ENCODE measurements around the gene PTEN. TPM values are rescaled to one million over a fixed set of nuclear protein-coding genes. Genes with fewer than 3 reads are reported as not detected.
"Not testable (repeated sequence)": the region's sequence is repeated elsewhere in the genome, so short reads cannot be mapped to it uniquely, and the experiment has no call there.

The PTEN gene
- total RNA-seq, 2 donors from 2014 or later: 36.6 to 54.3 TPM

DNA sequence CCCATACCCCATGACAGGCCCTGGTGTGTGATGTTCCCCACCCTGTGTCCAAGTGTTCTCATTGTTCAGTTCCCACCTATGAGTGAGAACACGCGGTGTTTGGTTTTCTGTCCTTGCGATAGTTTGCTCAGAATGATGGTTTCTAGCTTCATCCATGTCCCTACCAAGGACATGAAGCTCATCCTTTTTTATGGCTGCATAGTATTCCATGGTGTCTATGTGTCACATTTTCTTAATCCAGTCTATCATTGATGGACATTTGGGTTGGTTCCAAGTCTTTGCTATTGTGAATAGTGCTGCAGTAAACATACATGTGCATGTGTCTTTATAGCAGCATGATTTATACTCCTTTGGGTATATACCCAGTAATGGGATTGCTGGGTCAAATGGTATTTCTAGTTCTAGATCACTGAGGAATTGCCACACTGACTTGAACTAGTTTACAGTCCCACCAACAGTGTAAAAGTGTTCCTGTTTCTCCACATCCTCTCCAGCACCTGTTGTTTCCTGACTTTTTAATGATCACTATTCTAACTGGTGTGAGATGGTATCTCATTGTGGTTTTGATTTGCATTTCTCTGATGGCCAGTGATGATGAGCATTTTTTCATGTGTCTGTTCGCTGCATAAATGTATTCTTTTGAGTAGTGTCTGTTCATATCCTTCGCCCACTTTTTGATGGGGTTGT is 18.1 kb downstream of the PTEN start:
- not testable (repeated sequence) for H3K27ac Mint-ChIP-seq; ATAC-seq; H3K9me3 Mint-ChIP-seq; DNase-seq (ENCODE audit: low spot score in 2 of 2)
- H3K36me3 Mint-ChIP-seq: peaks cover 5 to 42% of the 10 kb centered on the region in 2 donors

DNA sequence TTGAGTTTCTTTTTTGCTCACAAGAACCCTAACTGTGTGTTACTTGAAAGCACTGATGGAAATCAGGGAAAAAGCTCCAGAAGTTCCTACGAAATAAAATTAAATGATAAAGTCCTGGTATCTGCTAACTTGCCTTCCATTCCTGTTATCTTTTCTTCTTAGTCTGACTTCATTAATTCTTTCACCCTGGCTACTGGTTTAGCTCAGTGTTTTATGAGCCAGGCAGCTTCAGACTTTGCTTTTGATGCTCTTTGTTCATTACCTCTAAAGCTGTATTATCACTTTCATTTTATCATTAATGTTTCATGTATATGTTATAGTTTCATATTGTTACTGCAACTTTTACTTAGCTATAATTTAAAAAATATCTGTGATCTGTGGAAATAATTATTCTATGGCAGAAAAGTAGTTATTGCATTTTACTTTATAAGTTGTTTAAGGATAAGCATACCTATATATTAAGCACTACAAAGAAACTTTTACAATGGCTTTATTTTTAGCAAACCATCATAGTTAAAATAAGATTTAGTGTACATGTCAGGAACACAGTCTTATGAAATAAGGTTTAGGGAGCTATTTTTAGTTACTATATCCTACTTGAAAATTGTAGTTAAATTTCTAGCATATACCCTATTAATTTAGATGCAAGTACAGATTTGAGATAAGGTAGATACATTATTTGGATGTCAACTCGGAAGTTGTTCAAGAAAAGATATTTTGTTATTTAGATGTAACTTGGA is 19.3 kb downstream of the PTEN start:
- ATAC-seq (no peak), DNase-seq (ENCODE audit: low spot score in 2 of 2) (no peak)
- no peak overlapping the region for H3K27ac Mint-ChIP-seq
- H3K9me3 Mint-ChIP-seq: peaks cover 9 to 12% of the 10 kb centered on the region in 2 donors
- peaks cover 13 to 54% of the 10 kb centered on the region in 2 donors for H3K36me3 Mint-ChIP-seq

DNA sequence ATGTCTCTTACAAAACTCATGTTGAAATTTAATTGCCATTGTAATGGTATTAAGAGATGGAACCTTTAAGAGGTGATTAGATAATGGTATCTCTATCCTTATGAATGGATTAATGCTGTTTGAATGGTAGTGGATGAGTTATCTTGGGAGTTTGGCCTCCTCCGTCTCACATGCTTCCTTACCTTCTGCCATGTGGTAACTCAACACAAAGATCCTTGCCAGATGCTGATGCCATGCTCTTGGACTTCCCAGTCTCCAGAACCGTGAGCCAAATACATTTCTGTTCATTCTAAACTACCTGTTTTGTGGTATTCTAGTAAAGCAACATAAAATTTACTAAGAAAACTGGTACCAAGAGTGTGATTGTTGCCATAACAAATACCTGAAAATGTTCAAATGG is 23.2 kb downstream of the PTEN start:
- Mint-ChIP-seq H3K36me3 (peaks cover 13 to 28% of the 10 kb centered on the region in 2 donors), H3K27ac (no peak overlapping the region), H3K9me3 (peaks cover 9 to 12% of the 10 kb centered on the region in 2 donors)
- DNase-seq (ENCODE audit: low spot score in 2 of 2) (no peak), ATAC-seq (no peak)

DNA sequence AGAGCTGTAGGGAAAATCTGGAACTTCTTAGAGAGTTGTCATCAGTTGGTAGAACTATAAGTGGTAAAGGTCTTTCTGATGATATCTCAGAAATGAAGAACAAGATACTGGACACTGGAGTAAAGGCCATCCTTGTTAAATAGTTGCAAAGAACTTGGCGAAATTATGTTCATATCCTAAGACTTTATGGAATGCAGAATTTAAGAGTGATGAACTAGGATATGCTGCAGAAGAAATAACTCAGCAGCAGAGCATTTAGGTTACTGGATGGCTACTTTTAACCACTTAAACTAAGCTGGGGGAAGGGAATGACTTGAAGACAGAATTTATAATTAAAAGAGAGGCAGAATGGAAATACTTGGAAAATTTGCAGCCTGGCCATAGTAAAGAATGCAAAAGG is 23.7 kb downstream of the PTEN start:
- no peak overlapping the region for H3K27ac Mint-ChIP-seq
- ATAC-seq (no peak), DNase-seq (ENCODE audit: low spot score in 2 of 2) (no peak)
- H3K36me3 Mint-ChIP-seq: peaks cover 13 to 23% of the 10 kb centered on the region in 2 donors
- peaks cover 9 to 12% of the 10 kb centered on the region in 2 donors for H3K9me3 Mint-ChIP-seq

DNA sequence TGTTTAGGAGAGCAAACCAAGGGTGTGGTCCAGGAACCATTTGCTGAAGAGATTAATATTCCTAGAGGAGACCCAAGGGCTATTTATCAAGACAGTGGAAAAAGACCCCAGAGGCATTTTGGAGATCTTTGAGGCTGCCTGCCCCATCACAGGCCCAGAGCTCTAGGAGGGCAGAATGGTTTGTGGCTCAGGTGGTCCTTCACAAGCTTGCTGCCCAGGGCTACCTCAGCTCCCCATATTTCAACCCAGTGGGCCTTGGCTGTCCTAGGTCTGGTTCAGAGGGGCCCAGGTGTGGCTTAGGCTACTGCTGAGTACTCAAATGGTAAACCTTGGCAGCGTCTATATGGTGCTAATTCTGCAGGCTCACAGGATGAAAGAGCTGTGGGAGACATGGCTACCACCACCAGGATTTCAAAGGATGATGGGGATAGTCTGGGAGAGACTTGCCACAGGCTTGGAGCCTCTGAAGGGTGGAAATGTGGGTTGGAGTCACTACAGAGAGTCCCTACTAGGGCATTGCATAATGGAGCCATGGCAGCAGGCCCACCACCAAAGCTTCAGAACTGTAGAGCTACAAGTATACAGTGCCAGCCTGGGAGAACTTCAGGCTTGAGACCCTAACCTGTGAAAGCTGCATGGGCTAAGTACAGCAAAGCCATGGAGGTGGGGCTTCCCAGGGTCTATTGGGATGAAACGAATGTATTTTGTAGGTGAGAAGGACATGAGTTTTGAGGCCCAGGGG is 24.3 kb downstream of the PTEN start:
- DNase-seq (ENCODE audit: low spot score in 2 of 2) (no peak), ATAC-seq (no peak)
- Mint-ChIP-seq H3K9me3 (peaks cover 9 to 17% of the 10 kb centered on the region in 2 donors), H3K36me3 (peaks cover 13 to 22% of the 10 kb centered on the region in 2 donors), H3K27ac (no peak overlapping the region)

DNA sequence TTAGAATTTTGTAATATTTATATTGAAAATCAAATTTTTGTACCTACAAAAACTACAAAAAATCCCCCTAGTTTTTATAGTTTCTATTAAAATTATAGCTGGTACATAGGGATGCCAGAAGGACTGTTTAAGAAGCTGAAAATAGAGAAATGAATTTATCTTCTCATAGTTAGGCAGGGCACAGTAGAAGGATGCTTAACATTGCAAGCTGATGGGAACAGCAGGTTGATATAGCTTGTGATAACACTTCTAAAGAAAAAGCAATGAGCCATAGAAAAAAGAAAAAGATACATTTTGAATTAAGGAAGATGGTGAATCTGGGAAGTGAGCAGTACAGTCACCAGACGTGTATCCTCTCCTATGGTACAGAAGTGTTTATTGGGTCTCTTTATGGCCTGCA is 32.0 kb downstream of the PTEN start:
- Mint-ChIP-seq H3K27ac (no peak overlapping the region), H3K36me3 (peaks cover 24 to 27% of the 10 kb centered on the region in 2 donors), H3K9me3 (peaks cover 0 to 8% of the 10 kb centered on the region in 2 donors)
- ATAC-seq (no peak), DNase-seq (ENCODE audit: low spot score in 2 of 2) (no peak)

DNA sequence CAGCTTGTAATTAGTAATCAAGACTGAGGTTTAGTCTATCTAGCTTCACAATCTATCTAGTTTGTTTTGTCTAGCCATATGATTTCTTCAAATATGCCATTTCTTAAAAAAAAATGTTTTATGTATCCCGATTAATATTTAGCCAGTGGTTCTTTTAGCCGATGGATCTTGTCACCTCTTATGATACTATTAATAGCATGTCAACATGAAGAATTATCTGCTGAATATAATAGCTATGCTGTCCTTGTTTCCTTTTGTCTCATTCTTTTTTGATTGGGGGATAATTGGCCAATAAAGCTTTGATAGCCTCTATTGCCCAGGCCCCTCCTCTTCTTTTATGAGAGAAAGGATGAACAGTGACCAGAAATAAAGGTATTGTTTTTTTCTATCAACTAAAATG is 32.8 kb downstream of the PTEN start:
- no peak for ATAC-seq
- peaks cover 7 to 14% of the 10 kb centered on the region in 2 donors for H3K9me3 Mint-ChIP-seq
- H3K27ac Mint-ChIP-seq: no peak overlapping the region
- peaks cover 31 to 35% of the 10 kb centered on the region in 2 donors for H3K36me3 Mint-ChIP-seq
- no peak for DNase-seq (ENCODE audit: low spot score in 2 of 2)

DNA sequence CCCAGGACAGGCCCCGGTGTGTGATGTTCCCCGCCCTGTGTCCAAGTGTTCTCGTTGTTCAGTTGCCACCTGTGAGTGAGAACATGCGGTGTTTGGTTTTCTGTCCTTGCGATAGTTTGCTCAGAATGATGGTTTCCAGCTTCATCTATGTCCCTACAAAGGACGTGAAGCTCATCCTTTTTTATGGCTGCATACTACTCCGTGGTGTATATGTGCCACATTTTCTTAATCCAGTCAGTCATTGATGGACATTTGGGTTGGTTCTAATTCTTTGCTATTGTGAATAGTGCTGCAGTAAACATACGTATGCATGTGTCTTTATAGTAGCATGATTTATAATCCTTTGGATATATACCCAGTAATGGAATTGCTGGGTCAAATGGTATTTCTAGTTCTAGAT is 34.5 kb downstream of the PTEN start:
- not testable (repeated sequence) for H3K27ac Mint-ChIP-seq
- H3K9me3 Mint-ChIP-seq: peaks cover 15 to 23% of the 10 kb centered on the region in 2 donors

DNA sequence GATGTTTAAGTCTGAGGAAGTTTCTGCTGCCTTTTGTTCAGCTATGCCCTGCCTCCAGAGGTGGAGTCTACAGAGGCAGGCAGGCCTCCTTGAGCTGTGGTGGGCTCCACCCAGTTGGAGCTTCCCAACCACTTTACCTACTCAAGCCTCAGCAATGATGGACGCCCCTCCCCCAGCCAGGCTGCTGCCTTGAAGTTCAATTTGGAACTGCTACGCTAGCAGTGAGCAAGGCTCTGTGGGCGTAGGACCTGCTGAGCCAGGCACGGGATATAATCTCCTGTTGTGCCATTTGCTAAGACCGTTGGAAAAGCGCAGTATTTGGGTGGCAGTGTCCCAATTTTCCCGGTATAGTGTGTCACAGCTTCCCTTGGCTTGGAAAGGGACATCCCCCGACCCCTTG is 40.0 kb downstream of the PTEN start:
- DNase-seq (ENCODE audit: low spot score in 2 of 2); ATAC-seq; H3K27ac Mint-ChIP-seq: not testable (repeated sequence)
- Mint-ChIP-seq H3K36me3 (peaks cover 51 to 82% of the 10 kb centered on the region in 2 donors), H3K9me3 (peaks cover 15 to 34% of the 10 kb centered on the region in 2 donors)

More for the DNA sequence above, 34.5 kb downstream of the PTEN start:
- H3K36me3 Mint-ChIP-seq: peaks cover 46 to 52% of the 10 kb centered on the region in 2 donors
- not testable (repeated sequence) for DNase-seq (ENCODE audit: low spot score in 2 of 2); ATAC-seq

DNA sequence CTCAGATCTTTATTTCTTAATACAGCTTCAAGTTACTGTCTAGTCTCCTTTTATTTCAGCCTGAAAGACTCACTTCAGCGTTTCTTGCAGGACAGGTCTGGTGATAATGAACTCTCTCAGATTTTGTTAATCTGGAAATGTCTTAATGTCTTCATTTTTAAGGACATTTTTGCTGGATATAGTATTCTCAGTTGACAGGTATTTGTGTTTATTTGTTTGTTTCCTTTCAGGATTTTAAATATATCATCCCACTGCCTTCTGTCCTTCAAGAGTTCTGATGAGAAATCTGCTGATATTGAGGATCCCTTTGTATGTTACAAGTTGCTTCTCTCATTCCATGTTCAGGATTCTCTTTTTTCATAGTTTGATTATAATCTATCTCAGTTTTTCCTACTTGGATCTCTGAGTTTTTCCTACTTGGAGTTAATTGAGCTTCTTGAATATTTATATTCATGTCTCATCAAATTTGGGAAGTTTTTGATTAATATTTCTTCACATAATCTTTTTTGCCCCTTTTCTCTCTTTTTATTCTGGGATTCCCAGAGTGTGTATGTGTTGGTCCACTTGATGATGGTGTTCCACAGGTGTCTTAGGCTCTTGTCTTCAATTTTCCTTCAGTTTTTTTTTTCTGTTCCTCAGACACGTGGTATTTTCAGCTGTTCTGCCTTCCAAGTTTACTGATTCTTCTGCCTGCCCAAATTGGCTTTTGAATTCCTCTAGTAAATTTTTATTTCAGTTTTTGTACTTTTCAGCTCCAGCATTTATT is 49.9 kb downstream of the PTEN start:
- Mint-ChIP-seq H3K27ac (no peak overlapping the region), H3K9me3 (peaks cover 19 to 20% of the 10 kb centered on the region in 2 donors), H3K36me3 (peaks cover 30 to 53% of the 10 kb centered on the region in 2 donors)
- ATAC-seq (no peak), DNase-seq (ENCODE audit: low spot score in 2 of 2) (no peak)

DNA sequence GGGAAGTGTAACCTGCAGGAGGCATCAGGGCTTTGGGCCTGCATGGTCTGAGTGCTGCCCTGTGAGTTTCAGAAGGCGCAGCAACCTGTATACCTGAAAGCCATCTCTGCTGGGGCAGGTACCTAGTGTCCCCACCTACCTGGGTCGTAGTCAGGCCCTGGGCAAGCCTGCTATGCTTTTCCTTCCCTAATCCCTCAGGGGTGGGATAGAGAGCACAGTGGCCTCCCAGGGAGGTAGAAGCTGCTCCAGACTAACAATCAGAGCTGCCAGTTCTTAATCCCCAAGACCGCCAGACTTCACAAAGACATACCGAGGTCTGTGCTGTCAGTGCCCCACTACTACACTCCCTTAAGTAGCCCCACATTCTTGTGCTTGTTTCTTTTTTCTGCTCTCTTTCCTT is 52.0 kb downstream of the PTEN start:
- no peak for DNase-seq (ENCODE audit: low spot score in 2 of 2)
- peaks cover 30 to 47% of the 10 kb centered on the region in 2 donors for H3K36me3 Mint-ChIP-seq
- no peak for ATAC-seq
- H3K9me3 Mint-ChIP-seq: peaks cover 19 to 20% of the 10 kb centered on the region in 2 donors
- no peak overlapping the region for H3K27ac Mint-ChIP-seq

DNA sequence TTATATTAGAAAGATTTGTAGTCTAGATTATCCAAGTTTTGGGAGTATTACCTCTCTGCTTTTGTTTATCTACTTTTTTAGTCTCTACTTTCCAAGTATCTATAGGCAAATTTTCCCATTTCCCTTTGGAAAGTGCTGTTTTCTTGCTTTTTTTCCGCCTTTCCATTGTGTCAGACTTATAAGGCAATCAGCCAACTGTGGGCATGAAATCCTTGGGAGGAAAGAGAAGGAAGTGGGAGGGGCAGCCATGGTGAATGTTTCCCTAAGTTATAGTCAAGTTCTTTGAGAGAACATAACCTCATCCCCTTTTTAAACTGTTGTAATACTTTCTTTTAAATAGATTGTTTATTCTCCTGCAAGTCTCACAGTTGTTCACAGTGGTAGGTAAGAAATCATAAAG is 52.6 kb downstream of the PTEN start:
- no peak overlapping the region for H3K27ac Mint-ChIP-seq
- peaks cover 19 to 20% of the 10 kb centered on the region in 2 donors for H3K9me3 Mint-ChIP-seq
- DNase-seq (ENCODE audit: low spot score in 2 of 2): no peak
- H3K36me3 Mint-ChIP-seq: peaks cover 30 to 41% of the 10 kb centered on the region in 2 donors
- no peak for ATAC-seq

DNA sequence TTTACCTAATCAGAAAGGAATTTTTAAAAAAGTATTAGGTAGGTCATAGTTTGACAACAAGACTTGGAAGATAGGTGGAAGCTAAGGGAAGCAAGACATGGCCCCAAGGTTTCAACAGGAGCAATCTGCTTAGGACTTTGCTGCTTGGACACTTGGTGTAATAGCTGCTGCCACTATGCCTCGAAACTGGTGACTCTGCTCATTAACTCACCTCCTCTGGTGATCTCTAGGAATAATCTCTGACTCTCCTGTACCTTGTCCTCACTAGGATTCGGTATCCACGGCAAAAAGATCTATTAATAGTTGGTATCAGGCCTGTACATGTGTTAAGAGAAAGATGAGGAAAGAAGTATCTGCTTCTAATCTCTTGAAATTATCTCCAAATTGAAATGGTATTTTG is 53.1 kb downstream of the PTEN start:
- Mint-ChIP-seq H3K27ac (no peak overlapping the region), H3K36me3 (peaks cover 27 to 40% of the 10 kb centered on the region in 2 donors), H3K9me3 (peaks cover 19 to 20% of the 10 kb centered on the region in 2 donors)
- ATAC-seq: no peak
- DNase-seq (ENCODE audit: low spot score in 2 of 2): no peak

DNA sequence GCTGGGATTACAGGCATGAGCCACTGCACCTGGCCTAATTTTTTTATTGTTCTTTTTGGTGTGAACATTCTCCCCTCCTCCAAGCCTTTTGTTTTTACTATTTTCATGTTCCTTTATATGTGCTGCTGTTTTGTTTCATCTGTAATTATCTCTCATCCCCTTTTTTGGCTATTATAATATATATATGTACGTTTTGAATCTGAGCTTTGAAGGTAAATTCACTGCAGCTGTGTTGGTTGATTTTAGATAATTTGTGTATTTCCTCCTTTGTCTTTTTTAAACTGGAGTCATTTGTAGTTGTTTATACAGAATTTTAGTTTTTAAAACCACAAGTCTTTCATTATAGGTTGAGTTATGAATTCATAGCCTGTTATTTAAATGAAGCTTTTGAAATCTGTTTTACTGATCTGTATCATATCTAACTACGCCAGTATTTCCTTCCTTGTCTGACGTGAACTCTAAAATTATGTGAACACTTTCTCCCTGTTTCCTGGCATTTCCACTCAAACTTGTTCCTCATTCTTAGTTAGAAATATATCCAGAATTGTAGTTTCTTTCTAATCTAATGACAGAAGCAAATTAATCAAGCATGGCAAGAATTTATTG is 54.9 kb downstream of the PTEN start:
- H3K9me3 Mint-ChIP-seq: peaks cover 8 to 9% of the 10 kb centered on the region in 2 donors
- peaks cover 17 to 35% of the 10 kb centered on the region in 2 donors for H3K36me3 Mint-ChIP-seq
- ATAC-seq (peak in 1 of 2 donors; percentile 34), DNase-seq (ENCODE audit: low spot score in 2 of 2) (no peak)
- peak overlapping the region; percentile 13 to 75 for H3K27ac Mint-ChIP-seq

DNA sequence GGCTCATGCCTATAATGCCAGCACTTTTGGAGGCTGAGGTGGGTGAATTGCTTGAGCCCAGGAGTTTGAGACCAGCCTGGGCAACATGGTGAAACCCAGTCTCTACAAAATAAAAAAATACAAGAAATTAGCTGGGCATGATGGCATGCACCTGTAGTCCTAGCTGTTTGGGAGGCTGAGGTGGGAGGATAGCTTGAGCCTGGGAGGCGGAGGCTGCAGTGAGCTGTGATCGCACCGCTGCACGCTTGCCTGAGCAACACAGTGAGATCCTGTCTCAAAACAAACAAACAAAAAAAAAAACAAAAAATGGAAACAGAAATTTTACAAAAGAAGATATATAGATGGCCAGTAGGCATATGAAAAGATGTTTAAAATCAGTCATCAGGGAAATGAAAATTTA is 57.1 kb downstream of the PTEN start:
- DNase-seq (ENCODE audit: low spot score in 2 of 2) (no peak), ATAC-seq (no peak)
- H3K9me3 Mint-ChIP-seq: no peaks in the 10 kb centered on the region
- peaks cover 10 to 28% of the 10 kb centered on the region in 2 donors for H3K36me3 Mint-ChIP-seq
- H3K27ac Mint-ChIP-seq: peak overlapping the region in 1 of 2 donors; percentile 16
